Measurements from ENCODE around the gene PRKRA.
"Not testable (repeated sequence)": the region's sequence is repeated elsewhere in the genome, so short reads cannot be mapped to it uniquely, and the experiment has no call there.

The PRKRA gene

GRCh38 chr2:178450774-178451525 lies at the start of gene PRKRA, which contains the start of gene PJVK:
PRKRA (minus strand) TSS chr2:178451175; CDS start chr2:178451030, 145 bp downstream.
PJVK (plus strand) TSS chr2:178451378; CDS start chr2:178453410, 2,032 bp downstream.
- DNase-seq (ENCODE audit: low read depth, low spot score), result peak; percentile 89

DNA sequence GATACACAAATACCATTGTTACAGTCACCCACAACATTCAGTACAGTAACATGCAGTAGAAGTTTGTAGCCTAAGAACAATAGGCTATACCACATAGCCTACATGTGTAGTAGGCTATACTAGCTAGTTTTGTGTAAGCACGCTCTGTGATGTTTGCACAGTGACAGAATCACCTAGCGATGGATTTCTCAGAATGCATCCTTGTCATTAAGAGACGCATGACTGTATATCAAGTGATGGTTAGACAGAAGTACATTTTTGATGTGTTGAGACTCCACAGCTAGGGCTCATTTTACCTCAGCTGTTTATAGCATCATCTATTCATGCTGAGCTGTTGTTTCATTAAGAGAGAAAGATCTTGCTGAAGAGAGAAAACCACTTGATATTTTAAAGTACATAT lies 48.7 kb upstream of the PRKRA start:
- no peak for DNase-seq (ENCODE audit: low read depth, low spot score)

DNA sequence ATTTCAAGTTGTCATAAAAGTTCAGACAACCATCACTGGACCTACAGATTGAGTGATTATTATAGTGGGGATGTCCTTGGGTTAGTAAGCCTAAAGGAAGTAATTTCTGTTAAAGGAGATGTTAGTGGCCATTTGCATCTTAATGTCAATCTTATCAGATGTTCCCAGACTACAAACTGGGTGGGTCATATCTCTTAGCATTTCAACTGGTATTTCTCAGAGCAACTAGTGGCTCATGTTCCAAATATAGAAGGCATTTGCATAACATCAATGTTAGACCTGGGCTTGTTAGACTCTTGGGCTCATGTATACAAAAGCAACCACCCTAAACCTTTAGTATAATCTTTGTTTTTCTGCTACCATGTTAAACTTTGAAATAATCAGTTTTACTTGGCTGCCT lies 47.2 kb upstream of the PRKRA start:
- no peak for DNase-seq (ENCODE audit: low read depth, low spot score)

DNA sequence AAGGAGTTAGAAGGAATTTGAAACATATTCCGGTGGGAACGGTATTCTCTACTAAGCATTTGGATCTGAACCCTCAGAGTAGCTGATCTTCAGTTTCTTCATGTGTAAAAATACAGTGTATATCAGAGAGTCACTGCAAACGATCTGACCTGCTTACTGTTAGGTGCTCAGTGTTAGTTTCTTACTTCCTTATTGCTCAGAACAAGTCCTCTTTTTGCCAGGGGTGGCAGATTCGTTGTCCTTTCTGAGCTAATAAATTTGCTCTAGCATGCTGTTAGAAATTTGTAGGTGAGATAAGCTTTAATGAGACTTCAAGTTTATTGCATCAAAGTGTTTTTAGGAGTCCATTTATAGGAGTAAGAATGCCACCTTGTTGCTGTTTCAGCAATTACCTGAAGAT lies 45.1 kb upstream of the PRKRA start:
- no peak for DNase-seq (ENCODE audit: low read depth, low spot score)

DNA sequence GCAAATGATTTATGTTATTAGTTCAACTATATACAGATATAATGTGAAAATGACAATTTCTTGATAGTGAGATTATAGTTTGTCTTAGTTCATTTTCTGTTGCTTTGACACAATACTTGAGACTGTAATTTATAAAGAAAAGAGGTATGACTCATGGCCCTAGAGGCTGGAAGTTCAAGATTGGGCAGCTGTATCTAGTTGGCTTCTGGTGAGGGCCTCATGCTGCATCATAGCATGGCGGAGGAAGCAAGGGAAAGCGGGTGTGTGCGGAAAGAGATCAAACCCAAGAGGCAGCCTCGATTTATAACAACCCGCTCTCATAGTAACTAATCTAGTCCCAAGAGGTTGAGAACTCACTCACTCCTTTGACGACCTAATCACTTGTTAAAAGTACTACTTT lies 40.6 kb upstream of the PRKRA start:
- no peak for DNase-seq (ENCODE audit: low read depth, low spot score)

DNA sequence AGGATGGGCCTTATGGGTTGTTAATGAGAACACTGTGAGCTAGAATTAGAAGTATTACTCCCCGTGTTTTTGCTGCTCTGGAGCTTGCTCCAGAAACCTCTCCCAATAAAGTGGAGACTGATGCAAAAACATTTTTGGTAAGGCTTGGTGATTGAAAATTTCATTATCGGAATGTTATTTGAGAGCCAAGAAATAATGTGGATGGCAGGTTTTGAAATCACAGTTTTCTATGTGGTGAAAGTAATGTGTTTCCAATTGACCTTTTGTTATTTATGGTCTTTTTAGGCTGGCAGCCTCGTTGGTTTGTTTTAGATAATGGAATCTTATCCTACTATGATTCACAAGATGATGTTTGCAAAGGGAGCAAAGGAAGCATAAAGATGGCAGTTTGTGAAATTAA lies 34.4 kb upstream of the PRKRA start:
- no peak for DNase-seq (ENCODE audit: low read depth, low spot score)

DNA sequence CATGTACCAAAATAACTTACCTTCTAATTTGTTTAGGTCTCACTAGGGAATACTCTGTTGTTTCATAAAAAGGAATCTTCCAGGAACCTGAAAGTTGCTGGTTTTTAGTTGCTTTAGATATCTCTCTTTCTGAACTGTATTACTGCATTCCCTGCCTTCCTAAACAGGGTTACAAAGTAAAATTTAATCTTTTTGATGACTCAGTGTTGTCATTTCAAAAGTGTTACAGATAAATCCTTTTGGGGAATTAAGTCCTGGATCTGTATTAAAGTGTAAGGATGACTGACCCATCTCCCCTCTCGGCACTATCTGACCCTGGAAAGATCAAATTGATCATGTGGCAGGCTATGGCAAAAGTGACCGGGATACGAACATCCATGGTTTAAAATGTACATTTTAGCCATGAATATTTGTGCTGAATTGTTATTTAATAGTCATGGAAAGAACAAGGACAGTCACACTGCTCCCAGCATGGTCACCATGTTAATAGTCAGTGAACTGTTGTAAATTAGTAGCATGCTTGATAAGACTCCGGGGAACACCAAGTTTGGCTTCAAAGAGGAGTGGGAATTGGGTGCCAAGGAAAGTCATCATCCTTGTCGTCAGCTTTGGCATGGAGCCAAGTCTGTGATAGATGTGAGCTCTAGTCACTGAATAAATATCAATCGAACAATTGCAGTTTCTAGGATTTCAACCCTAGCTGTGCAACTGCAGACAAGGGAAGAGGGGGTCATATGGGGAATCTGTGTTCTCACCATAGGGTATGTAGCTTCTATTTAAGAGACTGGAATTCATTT lies 33.5 kb upstream of the PRKRA start:
- DNase-seq (ENCODE audit: low read depth, low spot score), result no peak

DNA sequence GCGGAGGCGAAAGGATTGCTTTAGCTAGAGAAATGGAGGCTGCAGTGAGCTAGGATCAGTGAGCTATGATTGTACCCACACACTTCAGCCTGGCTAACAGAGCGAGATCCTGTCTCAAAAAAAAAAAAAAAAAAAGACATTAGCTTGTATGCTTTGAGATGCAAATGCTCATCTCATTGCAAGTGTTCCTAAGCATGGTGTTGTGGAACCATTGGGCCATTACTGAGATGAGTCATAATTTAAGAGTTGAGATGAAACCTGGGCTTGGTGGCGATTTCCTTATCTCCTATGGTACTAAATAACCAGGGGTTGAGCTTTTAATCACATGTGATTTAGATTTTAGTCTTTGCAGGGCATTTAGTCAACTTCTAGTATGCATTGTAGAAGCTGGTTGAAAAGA lies 31.5 kb upstream of the PRKRA start:
- no peak for DNase-seq (ENCODE audit: low read depth, low spot score)

DNA sequence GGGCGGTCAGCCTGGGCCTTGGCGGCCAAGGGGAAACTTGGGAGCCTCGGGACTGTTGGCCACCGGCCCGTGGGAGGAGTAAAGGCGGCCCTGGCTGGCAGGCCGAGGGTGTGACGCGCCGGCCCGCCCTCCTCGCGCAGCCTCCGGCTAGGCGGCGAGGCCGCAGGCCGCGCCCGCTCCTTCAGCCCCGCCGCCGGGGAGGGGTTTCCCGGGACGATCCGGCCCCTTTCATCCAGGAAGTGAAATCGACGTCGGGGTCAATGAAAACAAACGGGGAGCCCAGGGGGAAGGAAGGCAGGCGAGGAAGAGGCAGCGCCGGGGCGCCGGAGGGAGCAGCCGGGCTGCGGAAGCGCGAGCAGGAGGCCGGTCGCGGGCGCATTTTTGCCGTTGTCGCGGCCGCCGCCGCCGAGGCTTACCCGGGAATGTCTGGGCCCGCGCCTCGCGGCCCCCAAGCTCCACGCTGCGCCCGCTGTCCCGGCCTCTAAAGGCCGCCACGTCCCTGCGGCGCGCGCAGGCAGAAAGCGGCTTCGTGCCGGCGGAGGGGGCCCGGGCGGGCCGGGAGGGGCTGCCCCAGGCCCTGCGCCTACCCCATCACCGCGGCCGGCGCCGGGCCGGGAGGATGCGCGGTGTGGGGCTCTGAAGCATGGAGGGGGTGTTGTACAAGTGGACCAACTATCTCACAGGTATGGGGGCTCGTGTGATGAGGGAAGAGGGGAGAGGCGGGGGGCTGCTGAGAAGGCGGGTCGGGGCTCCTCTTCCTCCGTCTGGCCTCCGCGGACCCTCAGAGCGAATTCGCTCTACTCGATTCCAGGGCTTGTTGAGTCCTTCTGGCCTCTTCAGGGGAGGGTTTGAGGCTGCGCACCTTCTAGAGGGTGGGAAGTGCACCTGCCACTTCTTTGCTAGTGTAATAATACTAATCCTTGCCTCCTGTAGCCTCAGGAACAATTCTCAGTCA lies 29.5 kb upstream of the PRKRA start, which contains the start of gene PLEKHA3:
PLEKHA3 (plus strand) TSS at position 231 of the 955 bp plus-strand sequence; CDS start at position 644, 413 bp downstream.
- DNase-seq (ENCODE audit: low read depth, low spot score), result peak; percentile 36

DNA sequence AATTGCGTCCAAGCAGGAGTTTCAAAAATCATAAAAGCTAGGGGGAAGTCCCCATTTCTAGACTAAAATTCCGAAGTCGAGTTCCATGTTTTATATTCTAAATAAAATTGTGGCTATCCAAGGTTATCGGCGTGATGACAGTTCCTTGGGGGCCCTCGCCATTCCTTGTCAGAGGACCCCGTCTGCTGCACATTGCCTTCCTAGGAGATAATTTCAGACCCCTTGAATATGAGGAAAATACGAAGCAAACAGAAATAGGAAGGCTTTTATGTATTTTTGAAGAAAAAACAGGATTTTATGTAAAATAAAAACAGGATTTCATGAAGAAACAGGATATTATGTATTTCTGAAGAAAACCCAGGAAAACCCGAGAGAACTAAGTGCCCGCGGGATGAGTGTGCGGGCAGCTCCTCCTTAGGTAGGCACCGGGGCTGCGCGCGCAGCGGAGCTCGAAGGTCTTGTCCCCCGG lies 28.8 kb upstream of the PRKRA start:
- DNase-seq (ENCODE audit: low read depth, low spot score), result no peak

- no peak for DNase-seq (ENCODE audit: low read depth, low spot score)
These were observed 28.3 kb upstream of the PRKRA start for GRCh38 chr2:178479275-178479616.

GRCh38 chr2:178478439-178479274 lies 27.7 kb upstream of the PRKRA start, which contains the start of gene FKBP7:
FKBP7 (minus strand) TSS chr2:178478600; CDS start chr2:178478499, 101 bp downstream.
- peak; percentile 58 for DNase-seq (ENCODE audit: low read depth, low spot score)

- DNase-seq (ENCODE audit: low read depth, low spot score), result no peak
These were observed 27.1 kb upstream of the PRKRA start for GRCh38 chr2:178478130-178478438.

- DNase-seq (ENCODE audit: low read depth, low spot score), result no peak
These were observed 26.6 kb upstream of the PRKRA start for GRCh38 chr2:178477443-178478129.

DNA sequence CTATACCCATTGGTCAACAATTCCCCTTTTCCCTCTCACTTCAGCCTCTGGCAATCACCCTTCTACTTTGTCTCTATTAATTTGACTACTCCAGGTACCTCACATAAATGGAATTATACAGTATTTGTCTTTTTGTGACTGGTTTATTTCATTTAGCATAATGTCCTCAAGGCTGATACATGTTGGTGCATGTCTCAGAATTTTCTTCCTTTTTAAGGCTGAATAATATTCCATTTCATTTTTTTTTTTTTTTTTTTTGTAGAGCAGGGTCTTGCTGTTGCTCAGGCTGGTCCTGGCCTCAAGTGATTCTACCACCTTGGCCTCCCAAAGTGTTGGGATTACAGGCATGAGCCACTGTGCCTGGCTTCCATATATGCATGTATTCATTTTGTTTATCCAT lies 25.5 kb upstream of the PRKRA start:
- no peak for DNase-seq (ENCODE audit: low read depth, low spot score)

- DNase-seq (ENCODE audit: low read depth, low spot score), result no peak
These were observed 23.6 kb upstream of the PRKRA start for GRCh38 chr2:178474560-178474959.

DNA sequence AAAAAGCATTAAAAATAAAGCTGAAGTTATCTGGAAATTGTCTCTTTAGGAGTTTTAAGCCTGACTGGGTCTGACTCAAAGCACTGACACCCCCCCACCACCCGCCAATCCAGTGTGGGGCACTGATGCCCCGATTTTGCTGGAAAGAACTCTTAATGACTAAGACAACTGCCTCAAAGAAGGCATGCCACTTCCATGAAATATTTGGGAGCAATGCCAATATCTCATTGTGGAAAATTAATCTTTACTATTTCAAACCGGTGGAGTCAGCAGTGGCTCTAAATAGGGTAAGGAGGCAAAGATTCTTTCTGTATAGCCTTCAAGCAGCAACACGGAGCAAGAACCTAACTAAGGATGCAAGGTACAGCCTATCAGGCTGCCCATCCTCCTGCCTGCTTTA lies 23.0 kb upstream of the PRKRA start:
- no peak for DNase-seq (ENCODE audit: low read depth, low spot score)

GRCh38 chr2:178473373-178473772 lies 22.4 kb upstream of the PRKRA start:
- DNase-seq (ENCODE audit: low read depth, low spot score), result no peak

DNA sequence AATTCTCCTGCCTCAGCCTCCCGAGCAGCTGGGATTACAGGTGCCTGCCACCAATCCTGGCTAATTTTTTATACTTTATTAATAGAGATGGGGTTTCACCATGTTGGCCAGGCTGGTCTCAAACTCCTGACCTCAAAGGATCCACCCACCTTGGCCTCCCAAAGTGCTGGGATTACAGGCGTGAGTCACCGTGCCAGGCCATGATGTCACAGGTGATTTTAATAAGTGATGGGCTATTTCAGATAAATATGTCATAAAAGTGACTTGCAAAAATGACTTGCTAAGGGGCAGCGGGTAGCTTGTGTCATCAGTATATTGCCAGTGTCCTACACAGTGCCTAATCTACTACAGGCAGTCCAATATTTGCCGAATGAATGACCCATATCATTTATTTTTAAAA lies 20.3 kb upstream of the PRKRA start:
- not testable (repeated sequence) for DNase-seq (ENCODE audit: low read depth, low spot score)

DNA sequence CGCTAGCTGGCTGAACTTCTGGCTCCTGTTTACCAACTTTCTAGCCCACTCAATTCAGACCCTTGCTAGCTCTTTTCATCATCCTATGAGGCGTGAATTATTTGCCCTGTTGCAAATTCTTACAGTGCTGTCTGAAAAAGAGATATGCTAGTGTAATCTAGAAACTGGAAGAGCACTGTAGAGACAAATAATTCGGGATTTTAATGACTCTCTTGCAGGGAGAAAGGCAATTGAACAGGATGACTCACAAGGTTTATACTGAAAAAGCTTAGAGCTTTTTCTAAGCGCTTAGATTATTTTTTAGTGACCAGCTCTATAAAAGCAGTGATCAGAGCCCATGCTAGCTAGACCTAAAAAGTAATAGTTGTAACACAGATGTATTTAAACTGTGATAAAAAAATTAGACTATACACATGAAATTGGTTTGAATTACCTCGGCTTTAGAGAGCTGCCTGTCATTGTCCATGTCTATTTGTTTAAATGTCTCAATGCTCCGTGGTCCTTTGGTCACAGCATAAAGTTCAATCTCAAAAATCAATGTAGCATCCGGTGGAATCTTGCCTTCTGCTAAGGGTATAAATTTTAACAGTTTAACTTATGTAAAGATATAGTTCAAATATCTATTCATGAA lies 18.4 kb upstream of the PRKRA start:
- no peak for DNase-seq (ENCODE audit: low read depth, low spot score)

Data from activated naive CD8-positive, alpha-beta T cell treated with anti-CD3 and anti-CD28 coated beads, Interleukin-2, amount 50 U/mL, for 16 hours (primary cell).